SJSA1 (cell line): ENCODE data around the gene RTP1. TPM values are rescaled to one million over a fixed set of nuclear protein-coding genes. Genes with fewer than 3 reads are reported as not detected.
A peak's percentile ranks its signal among the peaks of the same experiment; 100 is the strongest.
"Not testable (repeated sequence)": the region's sequence is repeated elsewhere in the genome, so short reads cannot be mapped to it uniquely, and the experiment has no call there.

ENCODE experiments used
- DNase-seq, 2 experiments: peaks; one replicate each; pipeline ENCODE4 v3.0.0-alpha.2; 2015 to 2020; ENCODE audit warnings: low spot score in 2 of 2, low read depth in 1 of 2
- H3K27ac ChIP-seq: fragments of 250-450 bp; sonication (Bioruptor Pico); 2 replicates; pipeline ENCODE4 v1.5.1; 2020; ENCODE audit warnings: mild to moderate bottlenecking, moderate library complexity
- H3K27me3 ChIP-seq: fragments of 250-450 bp; sonication (Bioruptor Pico); replicated peaks from 2 replicates; pipeline ENCODE4 v1.5.1; 2020; ENCODE audit warnings: mild to moderate bottlenecking, moderate library complexity
- H3K36me3 ChIP-seq: fragments of 250-450 bp; sonication (Bioruptor Pico); 2 replicates; pipeline ENCODE4 v1.5.1; 2020; ENCODE audit warnings: mild to moderate bottlenecking
- H3K4me1 ChIP-seq: fragments of 250-450 bp; sonication (Bioruptor Pico); replicated peaks from 2 replicates; pipeline ENCODE4 v1.6.1; 2021; ENCODE audit warnings: mild to moderate bottlenecking
- H3K4me3 ChIP-seq: fragments of 250-450 bp; sonication (Bioruptor Pico); 2 replicates; pipeline ENCODE4 v1.5.1; 2020; ENCODE audit warnings: mild to moderate bottlenecking
- H3K9me3 ChIP-seq: fragments of 250-450 bp; sonication (Bioruptor Pico); replicated peaks from 2 replicates; pipeline ENCODE4 v1.5.1; 2020; ENCODE audit warnings: mild to moderate bottlenecking
- total RNA-seq: library from RNA; depleted of rRNA; stranded (reverse); fragments of >200 nt; shearing (Covaris generic); gene quantifications from 2 replicates; pipeline ENCODE4 v1.2.3, GENCODE V29; 2014

Gene RTP1
- total RNA-seq, 1 experiment from 2014 or later: not detected

DNA sequence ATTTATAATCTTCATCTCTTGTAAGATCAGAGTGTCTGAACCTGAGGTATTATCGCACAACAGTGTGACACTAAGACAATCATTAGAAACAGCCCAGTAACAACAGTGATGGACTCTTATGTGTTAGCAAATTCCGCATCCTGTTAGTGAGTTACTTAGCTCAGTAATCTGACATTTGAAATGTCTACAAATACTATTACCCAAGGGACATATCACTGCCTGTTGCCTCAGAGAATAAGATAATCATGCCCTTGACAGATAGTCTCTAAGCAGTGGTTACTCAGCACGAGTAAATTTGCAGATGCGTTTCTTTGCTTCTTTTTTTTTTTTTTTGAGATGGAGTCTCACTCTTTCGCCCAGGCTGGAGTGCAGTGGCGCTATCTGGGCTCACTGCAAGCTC, 13.4 kb upstream of the RTP1 start:
- DNase-seq: no peak
- no peak overlapping the region; the same call in 1 of the 2 replicates for H3K27ac ChIP-seq

DNA sequence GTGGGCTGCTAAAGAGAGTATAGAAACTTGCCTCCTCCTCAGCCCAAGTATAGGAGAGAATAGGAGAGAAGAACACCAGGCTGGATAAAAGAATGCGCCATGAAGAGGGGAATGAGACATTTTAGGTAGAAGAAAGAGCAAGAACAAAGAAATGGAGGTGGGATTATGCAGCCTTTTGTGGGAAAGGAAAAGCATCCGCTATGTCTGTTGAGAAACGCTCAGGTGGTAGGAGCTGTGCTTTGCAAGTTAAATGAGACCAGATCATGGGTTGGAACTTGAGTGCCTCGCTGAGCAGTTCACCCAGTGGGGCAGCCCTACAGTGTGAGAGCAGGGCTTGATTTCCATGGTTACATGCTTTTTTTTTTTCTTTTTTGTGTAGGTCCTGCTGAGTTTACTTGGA, 11.5 kb upstream of the RTP1 start:
- Histone ChIP-seq H3K4me1 (peaks cover 30% of the 10 kb centered on the region), H3K9me3 (no peaks in the 10 kb centered on the region), H3K36me3 (no peaks in the 10 kb centered on the region), H3K27me3 (no peaks in the 10 kb centered on the region), H3K4me3 (no peak overlapping the region), H3K27ac (no peak overlapping the region)
- no peak for DNase-seq

More for the DNA sequence above, 13.4 kb upstream of the RTP1 start:
- Histone ChIP-seq H3K4me3 (no peak overlapping the region), H3K9me3 (no peaks in the 10 kb centered on the region), H3K27me3 (no peaks in the 10 kb centered on the region), H3K4me1 (peaks cover 30% of the 10 kb centered on the region), H3K36me3 (no peaks in the 10 kb centered on the region)

DNA sequence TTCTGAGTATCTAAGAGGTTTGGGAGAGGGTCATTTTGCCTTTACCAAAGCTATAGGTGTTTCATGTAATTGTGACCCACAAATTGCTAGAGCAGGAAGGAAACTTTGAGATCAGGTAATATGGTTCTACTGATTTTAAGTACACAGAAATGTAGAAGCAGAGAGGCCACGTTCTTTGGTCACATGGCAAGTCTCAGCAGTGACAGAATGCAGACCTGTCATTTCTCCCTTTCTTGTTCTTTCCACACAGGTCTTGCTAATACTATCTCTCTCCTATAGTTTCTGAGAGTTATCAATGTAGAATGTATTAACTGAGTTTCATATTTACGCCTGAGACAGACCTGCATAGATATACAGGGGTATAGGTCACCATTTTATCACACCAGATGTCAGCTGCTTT, 10.9 kb upstream of the RTP1 start:
- no peak for DNase-seq
- H3K4me3 ChIP-seq: no peak overlapping the region
- H3K9me3 ChIP-seq: no peaks in the 10 kb centered on the region
- no peaks in the 10 kb centered on the region for H3K27me3 ChIP-seq
- peaks cover 30% of the 10 kb centered on the region for H3K4me1 ChIP-seq
- no peaks in the 10 kb centered on the region for H3K36me3 ChIP-seq
- 0 out of 2 replicates have a peak overlapping the region, but pooled peaks have one; percentile 2 for H3K27ac ChIP-seq

DNA sequence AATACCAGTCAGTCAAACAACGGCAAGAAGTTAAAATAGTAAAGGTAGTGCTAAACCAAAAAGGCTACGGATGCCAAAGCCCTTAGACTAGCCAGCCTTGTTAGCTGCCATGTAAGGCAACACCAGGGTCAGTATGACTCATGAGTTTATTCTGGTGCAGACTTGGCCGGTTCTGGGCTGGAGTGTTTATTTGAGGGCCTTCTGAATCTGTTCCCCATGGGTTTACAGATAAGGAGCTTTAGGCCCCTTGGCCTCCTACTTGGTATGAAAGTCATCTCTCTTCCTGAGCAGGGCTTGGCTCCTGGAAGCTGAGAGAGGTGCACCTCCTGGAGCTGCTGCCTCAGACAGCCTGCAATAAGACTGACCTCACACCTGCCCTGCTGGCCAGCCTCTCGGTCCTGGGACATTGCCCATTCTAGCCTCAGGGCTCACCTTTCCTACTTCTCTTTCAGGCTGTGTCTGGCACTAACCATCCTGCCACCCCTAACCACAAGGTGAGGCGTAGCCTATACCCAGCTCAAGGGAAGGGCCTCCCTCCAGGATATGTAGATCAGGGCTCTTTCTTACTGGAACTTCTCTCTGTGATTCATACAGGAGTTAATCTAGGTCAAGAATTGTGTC, 10.4 kb upstream of the RTP1 start:
- Histone ChIP-seq H3K36me3 (no peaks in the 10 kb centered on the region), H3K9me3 (no peaks in the 10 kb centered on the region), H3K4me1 (peaks cover 30% of the 10 kb centered on the region), H3K27me3 (no peaks in the 10 kb centered on the region), H3K4me3 (no peak overlapping the region), H3K27ac (0 out of 2 replicates have a peak overlapping the region, but pooled peaks have one; percentile 2)
- peak; percentile 47 to 62 for DNase-seq

DNA sequence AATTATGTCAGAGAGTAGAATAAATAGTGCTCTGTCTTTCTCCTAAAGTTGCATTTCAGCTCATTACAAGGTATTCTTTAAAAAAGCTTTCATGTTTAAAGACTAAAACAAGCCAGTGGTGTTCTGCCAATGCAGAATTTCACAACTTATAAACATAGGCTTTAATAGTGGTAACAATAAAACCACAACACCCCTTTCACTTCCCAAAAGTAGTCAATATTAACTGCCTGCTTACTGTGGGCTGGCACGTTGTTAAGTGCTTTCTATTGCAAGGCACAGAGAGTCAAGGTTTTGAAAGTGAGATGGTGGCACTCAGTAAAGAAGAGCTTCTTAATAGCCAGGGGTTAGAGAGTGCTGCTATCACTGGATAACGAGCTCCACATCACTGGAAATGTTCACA, 8.4 kb upstream of the RTP1 start:
- Histone ChIP-seq H3K36me3 (no peaks in the 10 kb centered on the region), H3K4me1 (peaks cover 19% of the 10 kb centered on the region), H3K27me3 (no peaks in the 10 kb centered on the region), H3K27ac (no peak overlapping the region), H3K9me3 (no peaks in the 10 kb centered on the region), H3K4me3 (no peak overlapping the region)
- no peak for DNase-seq

DNA sequence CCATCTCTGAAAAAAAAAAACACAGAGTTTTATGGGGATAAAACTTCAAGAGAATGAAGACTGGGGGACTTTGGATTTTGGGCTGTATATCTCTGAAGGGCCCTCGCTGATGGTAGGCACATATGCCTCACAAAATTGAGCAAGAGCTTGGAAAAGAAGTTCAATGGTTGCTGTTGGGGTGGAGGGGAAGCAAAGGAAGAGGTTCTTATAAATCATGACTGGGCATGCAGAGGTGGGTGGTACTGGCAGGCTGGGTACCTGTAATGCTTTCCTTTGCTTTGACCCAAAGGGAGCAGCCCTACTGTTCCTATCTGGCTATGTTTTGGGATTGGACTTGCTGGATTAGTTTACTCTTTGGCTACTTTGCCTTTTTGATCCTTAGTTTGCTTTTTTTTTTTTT, 6.0 kb upstream of the RTP1 start:
- H3K9me3 ChIP-seq: no peaks in the 10 kb centered on the region
- no peaks in the 10 kb centered on the region for H3K36me3 ChIP-seq
- DNase-seq: no peak
- peaks cover 17% of the 10 kb centered on the region for H3K4me1 ChIP-seq
- H3K4me3 ChIP-seq: no peak overlapping the region
- H3K27ac ChIP-seq: no peak overlapping the region
- H3K27me3 ChIP-seq: no peaks in the 10 kb centered on the region

DNA sequence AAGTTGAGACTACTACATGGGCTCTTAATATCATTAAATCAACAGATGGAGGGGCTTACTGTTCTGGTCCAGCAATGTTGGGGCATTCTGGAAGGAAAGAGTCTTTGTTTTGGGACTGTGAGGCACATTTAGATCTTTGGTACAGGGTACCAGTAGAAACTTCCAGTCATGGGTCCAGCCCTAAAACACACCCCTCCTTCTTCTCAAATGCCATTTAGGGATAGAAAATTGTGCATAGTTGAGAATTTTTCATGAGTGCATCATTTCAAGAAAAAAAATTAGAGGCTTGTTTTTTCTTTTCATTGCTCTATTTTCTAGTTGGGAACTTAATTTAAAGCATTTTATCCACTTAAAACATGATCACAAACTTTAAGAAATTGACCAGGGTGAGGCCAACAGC, 4.1 kb upstream of the RTP1 start:
- H3K27ac ChIP-seq: no peak overlapping the region
- no peaks in the 10 kb centered on the region for H3K9me3 ChIP-seq
- no peak for DNase-seq
- no peaks in the 10 kb centered on the region for H3K27me3 ChIP-seq
- no peak overlapping the region for H3K4me3 ChIP-seq
- no peaks in the 10 kb centered on the region for H3K36me3 ChIP-seq
- peaks cover 1% of the 10 kb centered on the region; the same call in 1 of the 2 replicates for H3K4me1 ChIP-seq

DNA sequence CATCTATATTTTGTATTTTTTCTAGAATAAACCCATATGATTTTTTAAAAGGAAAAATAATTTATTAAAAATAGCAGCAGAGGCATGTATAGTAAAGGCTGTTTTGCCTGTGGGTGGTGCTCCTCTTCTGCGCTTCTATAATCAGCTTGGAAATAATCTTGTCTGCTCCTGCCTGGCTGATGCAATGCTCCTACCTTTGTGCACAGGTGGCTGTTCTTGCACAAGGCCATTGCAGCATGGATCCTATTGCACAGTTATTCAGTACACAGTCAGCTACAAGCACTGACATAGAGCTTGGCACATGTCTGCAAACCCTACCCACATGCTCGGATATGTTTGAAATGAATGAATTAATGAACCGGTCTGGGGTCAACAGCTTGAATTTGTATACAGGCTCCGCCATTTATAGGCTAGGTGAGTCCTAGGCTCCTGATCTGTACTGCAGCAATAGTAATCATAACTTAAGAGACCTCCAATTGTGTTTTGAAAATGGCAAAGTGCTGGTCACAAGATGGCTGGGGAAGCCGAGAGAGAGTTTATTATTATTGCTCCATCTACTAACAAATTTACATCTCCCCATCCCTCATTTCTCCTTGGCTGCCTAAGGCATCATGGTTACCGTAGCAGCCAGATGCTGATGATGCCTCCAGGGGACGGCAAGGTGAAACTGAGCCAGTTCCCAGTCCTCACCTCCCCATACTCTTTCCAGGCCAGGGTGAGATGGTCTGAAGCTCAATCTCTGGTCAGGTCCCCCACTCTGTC, 532 bp upstream of the RTP1 start:
- H3K9me3 ChIP-seq: no peaks in the 10 kb centered on the region
- DNase-seq: no peak
- H3K4me3 ChIP-seq: no peak overlapping the region
- H3K36me3 ChIP-seq: no peaks in the 10 kb centered on the region
- H3K27ac ChIP-seq: no peak overlapping the region
- H3K27me3 ChIP-seq: no peaks in the 10 kb centered on the region
- no peaks in the 10 kb centered on the region for H3K4me1 ChIP-seq

DNA sequence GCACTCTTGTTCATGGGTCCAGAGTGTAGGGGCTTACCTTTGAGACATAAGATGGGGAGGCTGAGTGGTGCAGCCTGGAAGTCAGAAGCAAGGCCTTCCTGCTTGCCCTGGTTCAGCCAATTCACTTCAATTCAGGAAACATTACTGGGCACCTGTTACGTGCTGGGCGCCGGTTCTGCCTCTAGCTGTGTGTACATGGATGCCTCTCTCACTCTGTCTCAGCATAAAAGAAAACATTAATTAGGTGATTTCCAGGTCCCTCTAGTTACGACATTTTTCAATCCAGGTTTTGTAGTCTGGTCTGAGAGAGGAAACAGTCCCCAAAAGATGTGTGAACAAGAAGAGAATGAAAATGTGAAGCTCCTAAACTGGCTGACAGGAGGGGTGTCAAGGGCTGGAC, 1.2 kb downstream of the RTP1 start:
- no peaks in the 10 kb centered on the region for H3K27me3 ChIP-seq
- no peak overlapping the region for H3K4me3 ChIP-seq
- no peak for DNase-seq
- H3K36me3 ChIP-seq: no peaks in the 10 kb centered on the region
- no peaks in the 10 kb centered on the region for H3K4me1 ChIP-seq
- H3K27ac ChIP-seq: no peak overlapping the region
- H3K9me3 ChIP-seq: no peaks in the 10 kb centered on the region

DNA sequence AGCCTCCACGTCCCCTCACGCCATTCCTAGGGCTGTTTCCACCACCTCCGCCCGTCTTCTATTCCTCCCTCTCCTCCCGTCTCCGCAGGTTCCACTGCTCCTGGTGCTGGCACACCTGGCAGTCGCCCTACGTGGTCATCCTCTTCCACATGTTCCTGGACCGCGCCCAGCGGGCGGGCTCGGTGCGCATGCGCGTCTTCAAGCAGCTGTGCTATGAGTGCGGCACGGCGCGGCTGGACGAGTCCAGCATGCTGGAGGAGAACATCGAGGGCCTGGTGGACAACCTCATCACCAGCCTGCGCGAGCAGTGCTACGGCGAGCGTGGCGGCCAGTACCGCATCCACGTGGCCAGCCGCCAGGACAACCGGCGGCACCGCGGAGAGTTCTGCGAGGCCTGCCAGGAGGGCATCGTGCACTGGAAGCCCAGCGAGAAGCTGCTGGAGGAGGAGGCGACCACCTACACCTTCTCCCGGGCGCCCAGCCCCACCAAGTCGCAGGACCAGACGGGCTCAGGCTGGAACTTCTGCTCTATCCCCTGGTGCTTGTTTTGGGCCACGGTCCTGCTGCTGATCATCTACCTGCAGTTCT, 2.3 kb downstream of the RTP1 start:
- H3K27ac ChIP-seq, H3K4me3 ChIP-seq, H3K36me3 ChIP-seq, H3K9me3 ChIP-seq, DNase-seq, H3K4me1 ChIP-seq, H3K27me3 ChIP-seq: not testable (repeated sequence)

DNA sequence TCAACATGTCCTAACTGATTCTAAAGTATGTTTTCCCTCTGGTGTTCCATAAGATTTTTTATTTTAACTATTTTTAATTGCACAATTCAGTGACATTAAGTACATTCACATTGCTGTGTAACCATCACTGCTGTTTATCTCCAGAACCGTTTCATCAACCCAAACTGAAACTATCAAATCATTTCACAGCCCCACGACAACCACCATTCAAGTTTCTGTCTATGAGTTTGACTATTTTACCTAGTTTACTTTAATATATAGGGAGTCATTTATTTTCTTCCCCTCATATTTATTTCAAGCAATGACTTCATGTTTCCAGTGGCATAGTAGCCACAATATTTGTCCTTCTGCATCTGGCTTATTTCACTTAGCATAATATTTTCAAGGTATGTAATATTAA, 8.4 kb downstream of the RTP1 start:
- H3K4me3 ChIP-seq: no peak overlapping the region
- H3K36me3 ChIP-seq: no peaks in the 10 kb centered on the region
- H3K4me1 ChIP-seq: peaks cover 29% of the 10 kb centered on the region
- no peak overlapping the region for H3K27ac ChIP-seq
- H3K9me3 ChIP-seq: peaks cover 11% of the 10 kb centered on the region; the same call in 1 of the 2 replicates
- H3K27me3 ChIP-seq: no peaks in the 10 kb centered on the region
- DNase-seq: no peak

DNA sequence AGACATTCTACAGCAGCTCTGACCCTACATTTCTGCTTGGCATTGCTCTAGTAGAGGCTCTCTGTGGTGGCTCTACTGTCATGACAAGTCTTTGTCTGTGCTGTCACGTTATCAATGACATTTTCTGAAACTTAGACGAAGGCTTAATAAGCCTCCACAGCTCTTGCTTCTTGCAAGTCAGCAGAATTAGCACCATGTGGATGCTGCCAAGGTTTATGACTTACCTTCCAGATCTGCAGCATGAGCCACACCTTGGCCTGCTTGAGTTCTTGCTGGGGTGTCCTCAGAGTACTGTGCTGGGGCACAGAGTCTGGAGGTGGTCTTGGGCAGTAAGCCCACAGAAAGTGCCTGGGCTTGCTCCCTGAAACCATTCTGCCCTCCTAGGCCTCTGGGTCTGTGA, 9.8 kb downstream of the RTP1 start:
- H3K27ac ChIP-seq: no peak overlapping the region
- H3K27me3 ChIP-seq: no peaks in the 10 kb centered on the region
- no peak overlapping the region for H3K4me3 ChIP-seq
- H3K9me3 ChIP-seq: peaks cover 11% of the 10 kb centered on the region; the same call in 1 of the 2 replicates
- DNase-seq: no peak
- H3K36me3 ChIP-seq: no peaks in the 10 kb centered on the region
- H3K4me1 ChIP-seq: peaks cover 43% of the 10 kb centered on the region

DNA sequence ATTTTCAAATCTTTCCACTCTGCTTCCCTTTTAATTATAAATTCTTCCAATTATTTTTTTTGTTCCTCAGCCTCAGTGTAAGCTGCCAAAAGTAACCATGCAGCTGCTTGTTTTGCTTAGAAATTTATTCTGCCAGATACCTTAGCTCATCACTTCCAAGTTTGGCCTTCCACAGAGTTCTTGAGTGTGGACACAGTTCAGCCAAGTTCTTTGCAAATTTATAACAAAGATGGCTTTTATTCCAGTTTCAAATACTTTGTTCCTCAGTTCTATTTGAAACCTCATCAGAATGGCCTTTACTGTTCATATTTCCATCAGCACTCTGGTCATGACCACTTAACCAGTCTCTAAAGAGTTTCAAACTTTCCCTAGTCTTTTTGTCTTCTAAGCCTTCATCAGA, 10.3 kb downstream of the RTP1 start:
- Histone ChIP-seq H3K27ac (no peak overlapping the region), H3K27me3 (no peaks in the 10 kb centered on the region), H3K4me3 (no peak overlapping the region), H3K36me3 (no peaks in the 10 kb centered on the region), H3K4me1 (peaks cover 48% of the 10 kb centered on the region), H3K9me3 (peaks cover 11% of the 10 kb centered on the region; the same call in 1 of the 2 replicates)
- no peak for DNase-seq

DNA sequence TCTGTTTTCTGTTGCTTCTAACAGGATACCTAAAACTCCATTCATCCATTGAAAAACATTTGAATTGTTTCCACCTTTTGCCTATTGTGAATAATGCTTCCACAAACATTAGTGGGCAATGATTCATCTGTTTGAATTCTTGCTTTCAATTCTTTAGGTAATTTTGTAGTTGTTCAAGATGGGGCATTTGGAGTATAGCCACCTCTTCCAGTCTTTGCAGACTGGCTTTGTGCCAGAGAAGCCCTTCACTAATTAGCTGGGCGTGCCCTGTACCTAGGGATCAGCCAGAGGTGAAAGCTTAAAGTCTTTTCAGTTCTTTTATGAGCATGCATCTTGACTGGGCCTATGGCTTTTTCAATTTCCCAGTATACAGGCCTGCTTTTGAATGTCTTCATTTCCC, 10.9 kb downstream of the RTP1 start:
- Histone ChIP-seq H3K4me3 (no peak overlapping the region), H3K27me3 (no peaks in the 10 kb centered on the region), H3K4me1 (peaks cover 53% of the 10 kb centered on the region), H3K27ac (no peak overlapping the region), H3K36me3 (no peaks in the 10 kb centered on the region), H3K9me3 (peaks cover 11% of the 10 kb centered on the region; the same call in 1 of the 2 replicates)
- peak; percentile 58 to 71 for DNase-seq
